ENCODE data around the gene SMIM13. TPM values are rescaled to one million over a fixed set of nuclear protein-coding genes. Genes with fewer than 3 reads are reported as not detected.

SMIM13 gene
- total RNA-seq, 1 donor from 2014 or later: 10.6 TPM

DNA sequence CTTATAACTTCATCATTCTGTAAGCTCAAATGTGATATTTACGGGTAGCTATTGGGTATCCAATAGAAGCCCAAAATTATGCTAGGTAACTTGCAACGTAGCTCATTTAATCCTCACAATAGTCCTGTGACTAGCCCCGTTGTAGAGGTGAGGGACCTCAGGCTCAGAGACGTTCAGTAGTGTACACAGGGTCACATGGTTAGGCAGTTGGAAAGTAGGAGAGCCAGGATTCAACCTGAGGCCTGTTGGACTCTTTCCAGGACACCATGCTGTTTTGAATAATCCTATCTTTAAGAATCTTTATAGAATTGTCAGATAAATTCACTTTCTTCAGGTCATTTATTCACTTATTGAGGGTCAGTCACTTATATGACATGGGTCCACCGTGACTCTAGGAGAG, 40.3 kb upstream of the SMIM13 start:
- no peaks in the 10 kb centered on the region for H3K27me3 Mint-ChIP-seq (ENCODE audit: unreplicated experiment)
- H3K4me3 Mint-ChIP-seq (ENCODE audit: unreplicated experiment): no peak overlapping the region
- H3K27ac Mint-ChIP-seq (ENCODE audit: unreplicated experiment): no peak overlapping the region

DNA sequence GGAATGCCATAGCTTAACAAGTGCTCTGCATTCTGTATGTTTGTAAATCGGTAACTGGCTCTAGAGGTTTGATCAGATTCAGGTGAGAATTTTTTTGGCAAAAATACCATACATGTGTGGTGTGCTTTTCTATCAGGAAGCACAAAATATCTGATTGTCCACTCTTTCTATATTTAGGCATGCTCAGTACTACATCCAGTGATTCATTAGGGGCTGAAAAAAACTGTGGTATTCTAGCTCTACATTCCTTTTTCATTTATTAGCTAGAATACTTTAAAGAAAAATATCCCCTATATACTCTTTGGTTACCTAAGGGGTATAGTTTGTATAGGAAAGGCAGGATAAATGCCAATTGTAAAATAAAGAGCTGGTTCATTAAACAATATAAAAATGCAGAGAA, 38.9 kb upstream of the SMIM13 start:
- Mint-ChIP-seq H3K36me3 (ENCODE audit: unreplicated experiment) (no peaks in the 10 kb centered on the region), H3K4me1 (ENCODE audit: low read depth, unreplicated experiment) (no peaks in the 10 kb centered on the region), H3K27ac (ENCODE audit: unreplicated experiment) (no peak overlapping the region), H3K9me3 (ENCODE audit: unreplicated experiment) (no peaks in the 10 kb centered on the region), H3K4me3 (ENCODE audit: unreplicated experiment) (no peak overlapping the region), H3K27me3 (ENCODE audit: unreplicated experiment) (no peaks in the 10 kb centered on the region)
- TF ChIP-seq, protein P1, sequence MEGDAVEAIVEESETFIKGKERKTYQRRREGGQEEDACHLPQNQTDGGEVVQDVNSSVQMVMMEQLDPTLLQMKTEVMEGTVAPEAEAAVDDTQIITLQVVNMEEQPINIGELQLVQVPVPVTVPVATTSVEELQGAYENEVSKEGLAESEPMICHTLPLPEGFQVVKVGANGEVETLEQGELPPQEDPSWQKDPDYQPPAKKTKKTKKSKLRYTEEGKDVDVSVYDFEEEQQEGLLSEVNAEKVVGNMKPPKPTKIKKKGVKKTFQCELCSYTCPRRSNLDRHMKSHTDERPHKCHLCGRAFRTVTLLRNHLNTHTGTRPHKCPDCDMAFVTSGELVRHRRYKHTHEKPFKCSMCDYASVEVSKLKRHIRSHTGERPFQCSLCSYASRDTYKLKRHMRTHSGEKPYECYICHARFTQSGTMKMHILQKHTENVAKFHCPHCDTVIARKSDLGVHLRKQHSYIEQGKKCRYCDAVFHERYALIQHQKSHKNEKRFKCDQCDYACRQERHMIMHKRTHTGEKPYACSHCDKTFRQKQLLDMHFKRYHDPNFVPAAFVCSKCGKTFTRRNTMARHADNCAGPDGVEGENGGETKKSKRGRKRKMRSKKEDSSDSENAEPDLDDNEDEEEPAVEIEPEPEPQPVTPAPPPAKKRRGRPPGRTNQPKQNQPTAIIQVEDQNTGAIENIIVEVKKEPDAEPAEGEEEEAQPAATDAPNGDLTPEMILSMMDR (IDR thresholded peaks at IDR 0.05; ENCODE audit: partially characterized antibody, unreplicated experiment): no peak
- DNase-seq: no peak

More for the DNA sequence above, 40.3 kb upstream of the SMIM13 start:
- Mint-ChIP-seq H3K36me3 (ENCODE audit: unreplicated experiment) (no peaks in the 10 kb centered on the region), H3K9me3 (ENCODE audit: unreplicated experiment) (no peaks in the 10 kb centered on the region), H3K4me1 (ENCODE audit: low read depth, unreplicated experiment) (no peaks in the 10 kb centered on the region)
- TF ChIP-seq, protein P1 (IDR thresholded peaks at IDR 0.05; ENCODE audit: partially characterized antibody, unreplicated experiment): no peak
- no peak for DNase-seq

DNA sequence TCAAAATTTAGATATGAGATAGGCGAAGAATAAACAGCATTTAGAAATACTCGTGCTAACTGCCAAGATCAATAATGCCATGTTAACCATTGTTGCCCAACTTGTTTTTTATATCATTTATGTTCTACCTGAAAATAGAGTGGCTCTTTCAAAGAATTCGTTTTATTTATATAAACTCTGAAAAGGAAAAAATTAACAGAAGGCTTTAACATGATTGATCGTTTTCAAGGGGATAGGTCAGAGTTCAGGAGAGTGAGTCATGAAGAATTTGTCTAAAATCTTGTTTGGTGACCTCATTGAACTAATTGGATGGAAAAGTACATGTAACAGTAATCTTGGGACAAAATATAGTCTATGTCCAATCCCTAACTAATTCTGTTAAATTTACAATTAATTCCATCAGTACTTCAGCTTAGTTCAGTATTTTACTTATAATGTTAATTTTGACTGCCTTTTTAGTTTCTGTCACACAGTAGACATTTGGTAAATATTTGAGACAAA, 38.5 kb upstream of the SMIM13 start:
- H3K36me3 Mint-ChIP-seq (ENCODE audit: unreplicated experiment): no peaks in the 10 kb centered on the region
- no peak overlapping the region for H3K27ac Mint-ChIP-seq (ENCODE audit: unreplicated experiment)
- H3K9me3 Mint-ChIP-seq (ENCODE audit: unreplicated experiment): no peaks in the 10 kb centered on the region
- DNase-seq: no peak
- no peaks in the 10 kb centered on the region for H3K4me1 Mint-ChIP-seq (ENCODE audit: low read depth, unreplicated experiment)
- TF ChIP-seq, protein P1 (IDR thresholded peaks at IDR 0.05; ENCODE audit: partially characterized antibody, unreplicated experiment): no peak
- H3K4me3 Mint-ChIP-seq (ENCODE audit: unreplicated experiment): no peak overlapping the region
- H3K27me3 Mint-ChIP-seq (ENCODE audit: unreplicated experiment): no peaks in the 10 kb centered on the region

DNA sequence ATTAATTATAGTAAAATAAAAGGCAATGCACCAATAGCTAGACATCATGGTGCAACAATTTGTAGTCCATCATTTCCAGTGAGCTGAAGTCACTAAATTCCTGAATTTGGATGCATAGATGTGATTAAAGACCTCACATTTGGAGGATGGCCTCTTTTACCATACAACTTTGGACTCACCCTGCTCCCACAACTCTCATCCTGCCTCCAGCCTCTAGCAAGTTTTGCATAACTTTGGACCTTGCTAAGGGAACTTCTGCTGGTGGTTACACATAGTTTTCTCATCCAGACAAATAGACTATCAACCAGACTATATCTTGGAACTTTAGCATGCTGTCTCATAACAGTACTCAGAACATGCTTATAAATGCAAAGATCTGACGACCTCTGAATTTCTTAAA, 36.8 kb upstream of the SMIM13 start:
- Mint-ChIP-seq H3K9me3 (ENCODE audit: unreplicated experiment) (no peaks in the 10 kb centered on the region), H3K27me3 (ENCODE audit: unreplicated experiment) (no peaks in the 10 kb centered on the region), H3K27ac (ENCODE audit: unreplicated experiment) (no peak overlapping the region), H3K4me1 (ENCODE audit: low read depth, unreplicated experiment) (no peaks in the 10 kb centered on the region), H3K36me3 (ENCODE audit: unreplicated experiment) (no peaks in the 10 kb centered on the region), H3K4me3 (ENCODE audit: unreplicated experiment) (no peak overlapping the region)
- TF ChIP-seq, protein P1 (IDR thresholded peaks at IDR 0.05; ENCODE audit: partially characterized antibody, unreplicated experiment): no peak
- no peak for DNase-seq

DNA sequence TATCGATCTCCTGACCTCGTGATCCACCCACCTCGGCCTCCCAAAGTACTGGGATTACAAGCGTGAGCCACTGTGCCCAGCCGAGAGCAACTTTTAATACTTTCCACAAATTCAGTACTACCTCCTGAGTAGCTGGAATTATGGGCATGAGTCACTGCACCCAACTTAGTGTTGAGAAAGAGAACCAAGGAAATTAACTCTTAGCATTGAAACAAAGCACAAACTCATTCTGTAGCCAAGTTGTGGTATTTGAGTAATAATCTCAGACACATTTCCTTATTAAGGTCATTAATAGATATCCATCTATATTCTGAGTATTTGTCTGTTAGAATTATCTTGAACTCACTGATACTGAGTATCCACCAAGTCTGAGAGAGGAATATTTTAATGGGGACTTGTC, 35.2 kb upstream of the SMIM13 start:
- TF ChIP-seq, protein P1 (IDR thresholded peaks at IDR 0.05; ENCODE audit: partially characterized antibody, unreplicated experiment): no peak
- no peak overlapping the region for H3K27ac Mint-ChIP-seq (ENCODE audit: unreplicated experiment)
- no peaks in the 10 kb centered on the region for H3K36me3 Mint-ChIP-seq (ENCODE audit: unreplicated experiment)
- no peak overlapping the region for H3K4me3 Mint-ChIP-seq (ENCODE audit: unreplicated experiment)
- H3K9me3 Mint-ChIP-seq (ENCODE audit: unreplicated experiment): no peaks in the 10 kb centered on the region
- H3K4me1 Mint-ChIP-seq (ENCODE audit: low read depth, unreplicated experiment): no peaks in the 10 kb centered on the region
- H3K27me3 Mint-ChIP-seq (ENCODE audit: unreplicated experiment): no peaks in the 10 kb centered on the region
- DNase-seq: no peak

All from glutamatergic neuron (in vitro differentiated cells).